GM21717 (cell line): ENCODE measurements around the gene SDHA.
"Not testable (repeated sequence)": the region's sequence is repeated elsewhere in the genome, so short reads cannot be mapped to it uniquely, and the experiment has no call there.

Experiments used
- ATAC-seq: cut with Tn5 transposase; IDR thresholded peaks from one replicate; pipeline ENCODE4 v1.9.1; 2021; ENCODE audit warnings: mild to moderate bottlenecking, moderate library complexity; ENCODE audit not compliant: unreplicated experiment

Gene SDHA

GRCh38 chr5:196350-196749, 21.8 kb upstream of the SDHA start:
- ATAC-seq = no peak

- not testable (repeated sequence) for ATAC-seq
These were observed 21.1 kb upstream of the SDHA start for GRCh38 chr5:197031-197430.

DNA sequence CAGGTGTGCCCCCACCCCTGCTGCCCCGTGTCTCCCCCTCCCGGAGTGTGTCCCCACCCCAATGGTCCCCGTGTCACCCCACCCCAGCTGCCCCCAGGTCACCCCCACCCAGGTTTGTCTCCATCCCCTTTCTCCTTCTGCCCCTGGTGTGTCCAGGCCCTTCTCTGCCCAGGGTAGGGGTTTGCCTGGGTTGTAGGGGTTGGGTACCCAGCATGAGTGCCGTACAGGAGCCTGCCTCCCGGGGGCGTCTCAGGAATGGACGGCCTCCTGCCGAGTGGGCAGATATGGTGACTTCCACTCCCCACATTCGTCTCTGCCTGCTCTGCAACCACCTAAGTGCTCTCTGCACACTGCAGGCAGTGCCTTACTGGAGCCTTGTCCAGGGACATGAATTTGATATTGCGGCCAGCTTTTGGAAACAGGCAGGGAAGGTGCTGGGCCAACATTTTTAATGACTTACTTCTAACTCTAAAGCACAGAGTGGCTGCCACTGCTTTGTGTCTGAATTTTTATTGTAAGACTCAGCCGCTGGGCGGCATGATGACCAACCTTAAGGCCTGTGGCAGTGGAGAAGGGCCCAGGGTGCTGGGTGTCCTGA, 20.1 kb upstream of the SDHA start:
- no peak for ATAC-seq

GRCh38 chr5:198516-199196, 19.5 kb upstream of the SDHA start:
- ATAC-seq = no peak

GRCh38 chr5:199197-199949, 18.7 kb upstream of the SDHA start:
- ATAC-seq = no peak

- ATAC-seq = no peak
These were observed 18.0 kb upstream of the SDHA start for GRCh38 chr5:199950-200645.

DNA sequence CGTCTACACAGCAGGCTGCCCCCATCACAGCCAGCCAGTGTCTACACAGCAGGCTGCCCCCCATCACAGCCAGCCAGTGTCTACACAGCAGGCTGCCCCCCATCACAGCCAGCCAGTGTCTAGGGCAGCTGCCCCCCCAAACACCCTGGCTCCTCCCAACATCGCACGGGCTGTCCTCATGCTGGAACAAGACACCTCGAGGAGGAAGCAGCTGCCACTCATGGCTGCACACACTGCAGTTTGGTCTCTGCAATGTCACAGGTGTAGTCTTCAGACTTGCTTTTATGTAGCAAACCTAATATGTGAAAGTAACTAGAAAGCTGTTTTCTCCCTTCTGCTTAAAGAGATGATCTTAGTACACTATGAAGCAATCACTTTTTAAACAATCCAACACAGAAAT, 17.1 kb upstream of the SDHA start:
- no peak for ATAC-seq

DNA sequence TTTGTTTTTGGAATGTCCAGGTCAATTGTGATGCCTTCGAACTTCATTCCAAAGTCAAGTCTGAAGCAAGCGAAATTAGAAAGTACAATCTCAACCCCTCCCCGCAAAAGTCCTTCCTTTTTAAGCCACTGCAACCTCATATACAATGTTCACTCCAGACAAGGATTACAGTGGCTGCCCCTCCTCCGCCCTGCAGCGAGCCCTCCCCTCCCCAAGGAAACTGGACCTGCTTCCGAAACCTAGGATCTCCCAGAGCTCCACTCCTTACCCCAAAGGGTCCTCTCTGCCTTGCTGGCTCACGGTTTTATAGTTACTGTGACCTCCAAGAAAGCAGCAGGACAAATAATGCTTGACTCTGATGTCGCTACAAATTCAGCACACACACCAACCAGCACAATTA, 16.4 kb upstream of the SDHA start:
- ATAC-seq = no peak

GRCh38 chr5:203246-203930, 14.7 kb upstream of the SDHA start:
- ATAC-seq = no peak

DNA sequence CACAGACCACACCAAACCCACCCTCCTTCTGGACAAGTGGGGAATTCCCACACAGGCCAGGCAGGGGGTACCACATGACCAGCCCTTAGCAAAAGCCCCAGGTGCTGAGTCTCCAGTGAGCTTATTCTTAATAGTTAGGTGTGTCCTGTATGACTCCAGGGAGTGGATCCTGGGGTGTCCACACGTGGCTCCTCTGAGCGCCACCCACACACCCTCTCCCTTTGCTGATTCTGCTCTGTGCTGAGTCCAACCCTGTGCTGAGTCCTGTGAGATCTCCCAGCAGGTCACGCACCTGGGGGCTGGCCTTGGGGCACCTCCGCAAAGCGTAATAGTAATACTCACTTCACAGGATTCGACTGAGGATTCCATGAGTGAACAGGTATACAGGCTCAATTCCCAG, 14.1 kb upstream of the SDHA start:
- no peak for ATAC-seq

DNA sequence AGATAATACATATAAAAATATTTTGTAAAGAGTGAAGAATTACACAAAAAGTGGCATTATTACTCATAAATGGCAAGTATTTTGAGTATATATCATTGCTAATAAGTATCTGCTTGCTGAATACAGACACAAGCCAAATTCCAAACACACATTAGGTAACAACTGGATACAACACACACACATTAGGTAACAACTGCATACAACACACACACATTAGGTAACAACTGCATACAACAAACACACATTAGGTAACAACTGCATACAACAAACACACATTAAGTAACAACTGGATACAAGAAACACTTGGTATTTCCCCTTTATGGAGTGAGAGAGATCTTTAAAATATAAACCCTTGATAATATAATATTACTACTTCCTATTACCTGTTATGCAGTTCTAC, 13.7 kb upstream of the SDHA start:
- no peak for ATAC-seq

GRCh38 chr5:204966-205670, 13.0 kb upstream of the SDHA start:
- ATAC-seq = no peak

DNA sequence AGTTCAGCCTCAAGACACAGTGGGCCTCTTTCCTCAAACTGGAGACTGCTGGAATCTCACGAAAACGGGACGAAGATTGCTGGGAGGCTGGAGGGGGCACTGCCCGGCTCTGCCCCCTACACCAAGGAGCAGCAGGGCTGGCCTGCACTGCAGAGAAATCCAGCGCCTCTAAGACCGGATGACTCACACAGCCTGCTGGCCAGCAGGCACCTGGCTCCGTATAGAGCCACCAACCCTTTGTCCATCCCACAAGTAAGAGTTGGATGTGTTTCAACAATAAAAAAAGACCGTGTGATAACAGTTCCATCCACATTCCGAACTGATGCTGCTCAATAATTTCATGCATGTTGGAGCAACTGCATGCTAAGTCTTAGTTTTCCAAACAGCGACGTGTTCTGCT, 11.7 kb upstream of the SDHA start:
- no peak for ATAC-seq

DNA sequence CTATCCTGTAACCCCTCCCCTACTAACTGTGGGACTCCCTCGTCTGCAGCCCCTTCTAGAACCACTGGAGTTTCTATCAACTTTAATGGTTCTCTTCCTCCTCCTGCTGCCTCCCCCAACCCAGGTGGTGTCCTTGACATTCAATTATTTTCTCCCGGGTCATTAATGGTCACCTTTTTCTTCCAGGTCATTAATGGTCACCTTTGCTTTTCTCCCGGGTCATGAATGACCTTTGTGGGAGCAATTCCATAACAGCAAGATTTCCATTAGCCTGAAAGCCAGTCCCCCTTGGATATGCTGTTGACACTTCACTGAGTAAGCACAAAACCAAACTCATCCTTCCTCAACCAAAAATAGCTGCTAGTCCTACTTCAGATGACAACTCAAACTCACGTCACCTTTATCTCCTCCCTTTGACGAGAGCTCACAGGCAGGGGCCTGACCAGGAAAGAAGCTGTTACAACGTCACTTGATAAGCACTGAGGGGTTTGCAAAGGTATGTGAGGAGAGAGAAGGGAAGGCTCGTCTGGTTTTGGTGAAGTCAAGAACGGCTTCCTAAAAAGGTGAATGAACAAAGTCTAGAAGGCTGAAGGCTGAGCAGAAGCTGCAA, 11.1 kb upstream of the SDHA start:
- ATAC-seq = no peak

- ATAC-seq = no peak
These were observed 10.5 kb upstream of the SDHA start for GRCh38 chr5:207599-207998.

GRCh38 chr5:208449-209114, 9.5 kb upstream of the SDHA start:
- no peak for ATAC-seq

DNA sequence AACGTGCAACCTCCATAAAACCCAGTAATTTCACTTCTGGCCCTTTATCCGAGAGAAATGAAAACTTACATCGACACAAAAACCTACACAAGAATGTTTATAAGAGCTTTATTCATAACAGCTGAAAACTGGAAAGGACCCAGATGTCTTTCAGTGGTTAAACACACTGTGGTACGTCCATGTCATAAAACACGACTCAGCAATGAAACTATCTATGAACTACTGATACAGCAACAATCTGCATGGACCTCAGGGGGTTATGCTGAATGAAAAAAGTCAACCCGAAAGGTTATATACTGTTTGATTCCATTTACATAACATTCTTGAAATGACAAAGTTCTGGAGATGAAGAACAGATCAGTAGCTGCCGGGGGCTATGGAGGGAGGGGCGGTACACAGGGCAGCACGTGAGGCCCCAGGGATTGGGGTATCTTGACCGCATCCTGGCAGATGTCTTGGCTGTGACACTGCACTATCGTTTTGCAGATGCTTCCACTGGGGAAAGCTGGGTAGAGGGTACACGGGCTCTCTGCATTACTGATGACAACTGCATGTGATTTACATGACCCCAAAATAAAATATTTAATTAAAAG, 4.2 kb upstream of the SDHA start:
- no peak for ATAC-seq

GRCh38 chr5:215256-215655, 2.9 kb upstream of the SDHA start:
- ATAC-seq = not testable (repeated sequence)

DNA sequence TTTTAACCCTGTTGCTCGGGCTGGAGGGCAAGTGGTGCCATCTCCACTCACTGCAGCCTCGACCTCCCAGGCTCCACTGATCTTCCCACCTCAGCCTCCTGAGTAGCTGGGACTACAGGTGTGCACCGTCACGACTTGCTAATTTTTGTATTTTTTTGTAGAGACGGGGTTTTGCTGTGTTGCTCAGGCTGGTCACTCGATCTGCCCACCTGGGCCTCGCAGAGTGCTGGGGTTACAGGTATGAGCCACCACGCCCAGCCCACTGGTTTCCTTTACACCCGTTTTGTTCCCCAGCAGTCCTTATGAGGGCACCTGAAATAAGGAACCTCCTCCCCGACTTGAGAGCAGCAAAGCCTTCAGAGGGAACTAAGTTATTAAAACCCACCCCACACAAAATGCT, 2.0 kb upstream of the SDHA start:
- ATAC-seq = not testable (repeated sequence)
